COLO829 (cell line): ENCODE results near the gene PC.

Source experiments
- DNase-seq: peaks from one replicate; pipeline ENCODE4 v3.0.0; 2012; ENCODE audit warnings: low spot score

PC gene

GRCh38 chr11:66853242-66854229 is 104.6 kb downstream of the PC start:
- DNase-seq = no peak

GRCh38 chr11:66852466-66853241 is 105.5 kb downstream of the PC start:
- DNase-seq = no peak

DNA sequence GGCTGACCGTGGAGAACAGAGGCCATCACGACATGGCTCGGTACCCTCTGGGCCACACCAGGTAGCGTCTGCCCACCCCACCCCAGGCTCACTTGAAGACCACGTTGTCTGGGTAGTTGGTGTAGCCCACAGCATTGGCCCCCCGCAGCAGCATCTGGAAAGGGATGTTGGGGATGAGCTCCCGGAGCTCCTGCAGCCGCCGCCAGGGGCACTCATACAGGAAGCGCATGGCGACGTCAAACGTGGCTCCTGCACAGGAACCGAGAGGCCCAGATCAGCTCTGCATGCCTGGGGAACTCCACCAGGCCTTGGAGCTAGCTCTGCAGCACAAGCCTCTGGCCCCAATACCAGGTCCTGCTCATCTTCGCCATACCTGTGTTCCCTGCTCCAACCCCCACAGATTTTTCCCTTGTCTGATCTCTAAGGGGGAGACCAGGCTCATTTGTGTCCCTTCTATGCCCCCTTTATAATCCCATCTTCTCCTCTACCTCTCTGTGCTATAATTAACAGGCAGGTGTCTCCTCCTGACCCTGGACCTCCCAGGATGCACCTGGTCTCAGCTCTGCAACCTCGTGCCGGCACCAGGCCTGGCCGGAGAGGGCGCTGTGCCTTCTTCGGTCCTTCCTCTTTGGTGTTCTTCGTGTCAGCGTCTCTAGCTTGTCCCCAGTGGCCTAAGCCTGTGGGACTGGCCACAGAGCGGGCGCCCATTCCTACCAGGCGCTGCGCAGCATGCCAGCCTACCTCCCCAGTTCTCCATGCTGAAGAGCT is 106.3 kb downstream of the PC start:
- no peak for DNase-seq

DNA sequence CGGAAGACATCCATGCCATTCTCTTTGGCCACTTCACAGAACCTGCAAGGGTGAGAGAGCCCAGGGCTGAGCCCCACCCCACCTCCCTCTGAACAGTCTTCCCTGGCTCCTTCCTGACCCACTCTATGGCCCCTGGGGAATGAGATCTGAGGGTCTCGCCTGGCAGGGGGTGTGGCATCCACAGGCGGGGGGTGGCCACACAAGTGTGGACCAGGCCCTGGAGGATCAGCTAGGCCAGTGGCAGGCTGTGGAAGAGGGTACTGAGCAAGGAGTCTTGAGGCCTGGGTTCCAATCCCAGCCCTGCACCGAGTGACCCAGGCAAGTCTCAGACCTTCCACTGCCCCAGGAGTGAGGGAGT is 107.0 kb downstream of the PC start:
- no peak for DNase-seq

GRCh38 chr11:66850588-66851238 is 107.5 kb downstream of the PC start:
- no peak for DNase-seq

- DNase-seq = no peak
These were observed 108.0 kb downstream of the PC start for GRCh38 chr11:66850235-66850587.

- no peak for DNase-seq
These were observed 108.5 kb downstream of the PC start for GRCh38 chr11:66849501-66850234.

DNA sequence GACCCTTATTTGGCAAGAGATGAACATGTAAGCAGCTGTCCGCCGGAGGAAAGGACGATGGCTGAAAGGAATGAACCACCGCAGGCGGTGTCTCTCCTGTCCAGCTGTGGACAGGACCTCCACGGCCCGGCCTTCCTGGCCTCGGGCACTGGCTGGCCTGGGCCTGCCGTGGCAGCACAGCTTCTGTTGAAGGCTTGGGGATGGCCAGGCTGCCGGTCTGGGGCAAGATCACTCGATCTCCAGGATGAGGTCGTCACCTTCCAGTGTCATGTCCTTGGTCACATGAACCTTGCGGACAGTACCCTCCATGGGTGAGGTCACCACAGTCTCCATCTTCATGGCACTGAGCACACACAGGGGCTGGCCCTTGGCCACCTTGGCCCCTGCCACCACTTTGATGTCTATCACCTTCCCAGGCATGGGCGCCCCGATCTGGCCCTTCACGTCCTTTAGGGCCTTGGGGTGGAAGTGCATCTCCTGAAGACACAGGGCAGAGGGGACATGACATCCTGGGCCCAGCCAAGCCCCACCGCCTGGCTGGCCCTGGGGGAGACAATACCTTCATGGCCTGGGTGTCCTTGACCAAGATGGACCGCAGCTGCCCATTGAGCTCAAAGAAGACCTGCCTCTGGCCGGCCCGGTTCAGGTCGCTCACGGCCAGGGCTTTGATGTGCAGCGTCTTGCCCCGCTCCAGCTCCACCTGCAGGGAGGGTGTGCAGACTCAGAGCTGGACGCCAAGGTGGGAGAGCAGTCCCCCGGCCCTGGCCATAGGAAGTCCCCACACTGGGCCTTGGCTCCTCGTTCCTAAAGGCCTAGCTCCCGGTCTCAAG is 109.3 kb downstream of the PC start:
- DNase-seq = no peak

DNA sequence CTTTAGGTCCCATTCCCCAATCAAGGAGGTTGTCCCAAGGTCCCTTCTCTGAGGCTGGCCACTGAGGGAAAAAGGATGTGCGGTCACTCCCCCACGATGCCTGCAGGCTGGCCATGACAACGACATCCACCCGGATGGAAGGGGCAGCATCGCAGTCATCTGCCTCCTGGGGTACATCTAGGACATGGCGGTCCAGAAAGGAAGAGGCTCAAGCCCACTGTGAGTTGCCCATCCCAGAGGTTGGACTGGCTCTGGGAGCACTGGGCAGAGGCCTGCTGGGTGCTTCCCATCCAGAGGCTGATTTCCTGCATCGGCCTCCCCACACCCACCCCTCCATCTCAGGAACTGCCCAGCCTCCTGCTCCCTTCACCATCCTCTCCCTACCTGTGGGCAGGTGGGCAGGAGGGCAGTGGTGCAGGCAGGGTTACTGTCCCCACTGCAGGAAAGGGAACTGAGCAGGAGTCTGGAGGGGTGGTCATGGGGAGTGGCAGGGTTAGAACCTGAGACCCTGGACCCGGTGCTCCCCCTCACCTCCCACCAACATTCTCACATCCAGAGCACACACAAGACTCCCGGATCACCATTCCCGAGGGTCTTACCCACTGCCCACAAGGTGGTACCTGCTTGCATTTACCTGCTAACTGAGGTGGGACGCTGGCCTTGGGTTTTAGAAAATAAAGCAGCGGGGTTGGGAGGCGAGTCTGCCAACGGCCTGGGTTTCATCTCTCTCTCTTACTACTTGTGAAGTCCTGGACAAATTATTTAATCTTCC is 110.5 kb downstream of the PC start:
- DNase-seq = no peak

- DNase-seq = no peak
These were observed 111.5 kb downstream of the PC start for GRCh38 chr11:66846671-66847091.

DNA sequence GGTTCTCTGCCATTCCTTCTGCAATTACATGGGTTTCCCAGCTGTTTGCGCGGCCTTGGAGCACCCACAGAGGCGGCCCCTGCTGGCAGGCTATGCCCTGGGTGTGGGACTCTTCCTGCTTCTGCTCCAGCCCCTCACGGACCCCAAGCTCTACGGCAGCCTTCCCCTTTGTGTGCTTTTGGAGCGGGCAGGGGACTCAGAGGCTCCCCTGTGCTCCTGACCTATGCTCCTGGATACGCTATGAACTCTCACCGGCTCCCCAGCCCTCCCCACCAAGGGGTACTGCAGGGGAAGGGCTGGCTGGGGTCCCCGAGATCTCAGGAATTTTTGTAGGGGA is 112.3 kb downstream of the PC start:
- no peak for DNase-seq

DNA sequence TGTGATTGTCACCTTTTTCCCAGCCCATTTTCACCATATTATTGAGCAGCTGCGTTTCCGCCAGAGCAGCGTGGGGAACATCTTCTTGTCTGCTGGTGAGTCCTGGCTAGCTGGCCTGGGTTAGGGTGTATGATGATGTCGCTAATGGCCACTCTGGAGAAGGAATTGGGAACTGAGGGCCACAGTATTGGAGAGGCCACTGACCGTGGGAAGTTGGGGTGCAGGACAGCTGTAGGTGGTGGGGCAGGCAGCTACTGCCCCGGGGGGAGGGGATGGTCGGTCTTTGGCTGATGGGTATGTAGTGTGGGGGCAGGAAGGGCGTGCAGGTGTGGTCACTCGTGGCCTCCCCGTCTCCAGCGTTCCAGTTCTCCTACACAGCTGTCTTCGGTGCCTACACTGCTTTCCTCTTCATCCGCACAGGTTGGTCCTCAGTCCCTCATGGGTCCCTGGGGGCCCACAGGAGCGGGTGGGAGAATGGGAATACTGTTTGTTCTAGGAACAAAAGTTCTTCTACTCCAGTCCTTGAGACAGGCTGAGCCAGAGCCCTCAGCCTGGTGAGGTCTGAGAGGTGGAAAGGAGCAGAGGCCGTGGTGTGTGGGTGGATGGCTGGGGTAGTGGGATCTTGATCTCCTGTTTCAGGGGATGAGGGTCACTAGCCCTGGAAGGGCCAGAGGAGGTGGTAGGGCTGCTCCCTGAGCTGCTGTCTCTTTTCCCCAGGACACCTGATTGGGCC is 112.9 kb downstream of the PC start:
- no peak for DNase-seq

GRCh38 chr11:66844496-66845142 is 113.6 kb downstream of the PC start:
- no peak for DNase-seq

DNA sequence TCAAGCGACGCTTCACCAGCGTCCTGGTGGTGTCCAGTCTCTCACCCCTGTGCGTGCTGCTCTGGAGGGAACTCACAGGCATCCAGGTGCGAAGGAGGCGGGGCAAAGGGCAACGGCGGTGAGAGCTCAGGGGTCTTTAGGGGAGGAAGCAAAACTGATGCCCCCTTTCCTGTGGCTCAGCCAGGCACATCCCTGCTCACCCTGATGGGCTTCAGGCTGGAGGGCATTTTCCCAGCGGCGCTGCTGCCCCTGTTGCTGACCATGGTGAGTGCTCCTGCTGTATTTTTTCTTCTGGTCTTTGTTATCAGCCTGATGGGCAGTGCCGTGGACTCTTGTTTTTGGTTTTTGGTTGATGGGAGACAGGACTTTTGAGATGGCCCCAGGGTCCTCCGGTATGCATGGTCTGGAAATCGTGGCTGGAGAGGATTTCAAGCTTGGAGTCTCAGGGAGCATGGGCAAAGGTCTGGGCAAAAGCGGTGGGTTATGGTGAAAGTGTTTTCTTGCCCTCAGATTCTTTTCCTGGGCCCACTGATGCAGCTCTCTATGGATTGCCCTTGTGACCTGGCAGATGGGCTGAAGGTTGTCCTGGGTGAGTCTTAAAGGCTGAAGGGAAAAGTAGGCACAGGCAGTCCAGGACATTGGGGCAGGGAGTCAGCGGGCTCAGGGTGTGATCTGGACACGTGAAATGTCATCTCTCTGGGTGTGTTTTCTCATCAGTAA is 114.2 kb downstream of the PC start:
- DNase-seq = no peak

DNA sequence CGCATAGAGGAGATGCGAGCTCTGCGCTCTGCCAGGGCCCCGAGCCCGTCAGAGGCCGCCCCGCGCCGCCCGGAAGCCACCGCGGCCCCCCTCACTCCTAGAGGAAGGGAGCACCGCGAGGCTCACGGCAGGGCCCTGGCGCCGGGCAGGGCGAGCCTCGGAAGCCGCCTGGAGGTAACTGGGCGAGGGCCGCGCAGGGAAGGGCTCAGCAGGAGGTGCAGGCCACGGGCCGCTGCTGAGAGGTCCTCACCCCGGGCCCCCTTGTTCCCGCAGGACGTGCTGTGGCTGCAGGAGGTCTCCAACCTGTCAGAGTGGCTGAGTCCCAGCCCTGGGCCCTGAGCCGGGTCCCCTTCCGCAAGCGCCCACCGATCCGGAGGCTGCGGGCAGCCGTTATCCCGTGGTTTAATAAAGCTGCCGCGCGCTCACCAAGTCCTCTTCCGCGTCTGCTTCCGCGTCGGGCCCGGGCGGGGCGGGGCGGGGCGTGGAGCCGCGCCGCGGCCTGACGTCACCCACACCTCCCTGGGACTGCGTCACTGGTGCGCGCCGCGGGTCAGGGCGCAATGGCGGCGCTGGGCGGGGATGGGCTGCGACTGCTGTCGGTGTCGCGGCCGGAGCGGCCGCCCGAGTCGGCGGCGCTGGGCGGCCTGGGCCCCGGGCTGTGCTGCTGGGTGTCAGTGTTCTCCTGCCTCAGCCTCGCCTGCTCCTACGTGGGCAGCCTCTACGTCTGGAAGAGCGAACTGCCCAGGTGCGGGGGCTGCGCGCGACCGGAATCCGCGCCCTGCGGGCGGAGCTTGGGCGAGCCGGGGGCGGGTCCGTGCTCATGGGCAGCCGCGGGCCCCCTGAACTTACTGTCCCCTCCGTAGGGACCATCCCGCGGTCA is 115.0 kb downstream of the PC start, which contains the start of gene RCE1:
Gene RCE1 (plus strand): TSS at position 546 of the 880 bp plus-strand sequence. CDS start 15 bp downstream, at position 561.
- peak; percentile 77 for DNase-seq

DNA sequence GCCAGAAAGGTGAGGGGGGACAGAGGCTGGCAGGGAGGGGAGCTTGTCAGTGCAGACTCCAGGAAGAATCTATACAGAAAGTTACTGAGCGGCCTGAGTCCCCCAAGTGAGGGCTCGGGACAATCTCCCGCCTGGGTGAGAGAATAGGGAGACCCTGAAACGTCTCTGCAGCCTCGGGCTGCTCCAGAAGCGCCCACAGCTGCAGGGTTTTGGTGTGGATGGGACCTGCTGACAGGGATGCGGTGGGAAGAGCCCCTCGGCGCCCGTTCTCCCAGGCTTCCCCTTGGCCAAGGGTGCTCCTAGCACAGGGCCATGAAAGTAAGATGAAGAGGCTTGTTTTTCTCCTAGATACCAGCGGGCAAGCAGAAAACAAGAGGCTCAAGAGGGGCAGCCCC is 115.7 kb downstream of the PC start:
- DNase-seq = no peak

DNA sequence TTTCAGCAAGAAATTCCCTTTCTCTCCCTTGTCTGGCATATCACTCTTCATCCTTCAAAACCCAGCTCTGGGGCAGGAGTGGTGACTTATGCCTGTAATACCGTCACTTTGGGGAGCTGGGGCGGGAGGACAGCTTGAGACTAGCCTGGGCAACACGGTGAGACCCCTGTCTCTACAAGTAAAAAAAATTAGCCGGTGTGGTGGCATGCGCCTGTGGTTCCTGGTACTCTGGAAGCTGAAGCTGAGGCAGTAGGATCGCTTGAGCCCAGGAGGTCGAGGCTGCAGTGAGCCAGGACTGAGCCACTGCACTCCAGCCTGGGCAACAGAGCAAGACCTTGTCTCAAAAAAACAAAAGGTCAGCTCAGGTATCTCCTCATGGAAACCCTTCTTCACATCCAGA is 116.3 kb downstream of the PC start:
- no peak for DNase-seq
